Epithelial cell of esophagus (primary cell): ENCODE results near the gene VWDE.
A peak's percentile ranks its signal among the peaks of the same experiment; 100 is the strongest.
"Not testable (repeated sequence)": the region's sequence is repeated elsewhere in the genome, so short reads cannot be mapped to it uniquely, and the experiment has no call there.

Source experiments
- DNase-seq: peaks from one replicate; pipeline ENCODE4 v3.0.0; 2010; ENCODE audit warnings: low read depth
- H3K4me3 ChIP-seq: 2 replicates; pipeline ENCODE4 v1.5.1; 2011; ENCODE audit warnings: mild to moderate bottlenecking, low read length, control low read depth
- CTCF ChIP-seq: IDR thresholded peaks from 2 replicates; pipeline ENCODE4 v1.5.1; 2011; ENCODE audit warnings: low read depth, mild to moderate bottlenecking, low read length, control low read depth, inconsistent platforms; ENCODE audit not compliant: insufficient read depth; ENCODE audit errors: missing control alignments

VWDE gene

GRCh38 chr7:12403287-12404181 lies at the start of gene VWDE:
VWDE (minus strand) TSS chr7:12403865; CDS start chr7:12403716, 149 bp downstream.
- H3K4me3 ChIP-seq, result peak within 1 kb of the TSS; percentile 88
- TF ChIP-seq CTCF, result no peak
- peak; percentile 62 for DNase-seq

GRCh38 chr7:12453136-12453535 lies 49.5 kb upstream of the VWDE start:
- not testable (repeated sequence) for DNase-seq, H3K4me3 ChIP-seq

- no peak for DNase-seq
- H3K4me3 ChIP-seq, result no peak overlapping the region
- no peak for TF ChIP-seq CTCF
Measured at GRCh38 chr7:12450615-12451014, 47.0 kb upstream of the VWDE start.

- H3K4me3 ChIP-seq, result no peak overlapping the region
- DNase-seq, result no peak
- TF ChIP-seq CTCF, result no peak
Measured at GRCh38 chr7:12444785-12445184, 41.1 kb upstream of the VWDE start.

GRCh38 chr7:12440229-12440628 lies 36.6 kb upstream of the VWDE start:
- no peak for TF ChIP-seq CTCF
- no peak for DNase-seq
- H3K4me3 ChIP-seq, result no peak overlapping the region

GRCh38 chr7:12436896-12437535 lies 33.4 kb upstream of the VWDE start:
- peak; percentile 33 for TF ChIP-seq CTCF
- no peak overlapping the region for H3K4me3 ChIP-seq
- DNase-seq, result peak; percentile 55

GRCh38 chr7:12436126-12436525 lies 32.5 kb upstream of the VWDE start:
- no peak overlapping the region for H3K4me3 ChIP-seq
- no peak for DNase-seq
- TF ChIP-seq CTCF, result no peak
